Activated T-cell treated with anti-CD3 and anti-CD28 coated beads, Interleukin-2, amount 50 U/mL, for 24 hours (primary cell): Measurements from ENCODE around the gene TCAF1.

Source experiments
- DNase-seq: peaks from one replicate; pipeline ENCODE4 v3.0.0-alpha.2; 2020
- H3K27ac Mint-ChIP-seq: 2 replicates; pipeline ENCODE4 v1.8.0; 2020; ENCODE audit warnings: mild to moderate bottlenecking, mixed read lengths
- H3K27me3 Mint-ChIP-seq: 2 replicates; pipeline ENCODE4 v1.8.0; 2020; ENCODE audit warnings: mixed read lengths
- H3K36me3 Mint-ChIP-seq: 2 replicates; pipeline ENCODE4 v1.8.0; 2020; ENCODE audit warnings: low read depth, mixed read lengths
- H3K4me1 Mint-ChIP-seq: 2 replicates; pipeline ENCODE4 v1.8.0; 2020; ENCODE audit warnings: low read depth, mixed read lengths
- H3K4me3 Mint-ChIP-seq: 2 replicates; pipeline ENCODE4 v1.8.0; 2020; ENCODE audit warnings: mild to moderate bottlenecking, moderate library complexity, mixed read lengths
- H3K9me3 Mint-ChIP-seq: 2 replicates; pipeline ENCODE4 v1.8.0; 2020; ENCODE audit warnings: mixed read lengths

Gene TCAF1

DNA sequence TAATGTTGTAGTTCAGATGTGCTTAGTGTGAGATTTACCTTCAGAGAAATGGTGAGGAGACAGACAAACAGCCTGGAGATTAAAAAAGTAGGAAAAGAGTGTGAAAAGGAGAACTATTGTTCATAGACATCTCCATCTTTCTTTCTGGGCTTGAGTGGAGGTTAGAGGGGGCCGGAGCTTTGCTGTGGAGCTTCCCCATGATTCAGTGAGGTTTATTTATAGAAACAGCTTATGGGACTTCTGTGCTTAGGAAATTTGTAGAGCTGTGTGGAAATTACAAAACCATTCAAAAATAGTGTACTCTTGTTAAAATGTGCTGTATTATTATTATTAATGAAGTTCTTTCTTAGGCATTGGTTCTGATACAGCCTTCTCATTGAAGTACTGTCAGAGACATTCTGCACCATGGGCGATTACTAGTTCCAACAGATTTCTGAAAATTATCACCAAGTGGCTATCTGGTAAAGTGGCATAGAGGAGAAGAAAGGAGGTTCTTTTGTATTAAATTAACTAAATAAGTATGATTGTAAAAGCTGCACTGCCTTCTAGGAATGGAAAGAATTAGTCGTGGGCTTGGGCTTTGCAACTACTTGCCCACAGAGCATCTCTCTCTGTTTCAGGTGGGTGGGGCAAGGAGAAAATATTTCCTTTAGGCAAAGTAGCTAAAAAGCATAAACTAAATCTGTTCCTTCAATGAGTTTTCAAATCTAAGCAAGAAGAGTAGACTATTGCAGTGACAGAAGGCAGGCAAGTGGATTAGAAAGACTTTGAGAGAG, 8.7 kb upstream of the TCAF1 start:
- Mint-ChIP-seq H3K9me3 (no peaks in the 10 kb centered on the region), H3K4me1 (peaks cover 12% of the 10 kb centered on the region), H3K36me3 (no peaks in the 10 kb centered on the region), H3K4me3 (no peak overlapping the region), H3K27me3 (peaks cover 11% of the 10 kb centered on the region), H3K27ac (no peak overlapping the region)
- no peak for DNase-seq

DNA sequence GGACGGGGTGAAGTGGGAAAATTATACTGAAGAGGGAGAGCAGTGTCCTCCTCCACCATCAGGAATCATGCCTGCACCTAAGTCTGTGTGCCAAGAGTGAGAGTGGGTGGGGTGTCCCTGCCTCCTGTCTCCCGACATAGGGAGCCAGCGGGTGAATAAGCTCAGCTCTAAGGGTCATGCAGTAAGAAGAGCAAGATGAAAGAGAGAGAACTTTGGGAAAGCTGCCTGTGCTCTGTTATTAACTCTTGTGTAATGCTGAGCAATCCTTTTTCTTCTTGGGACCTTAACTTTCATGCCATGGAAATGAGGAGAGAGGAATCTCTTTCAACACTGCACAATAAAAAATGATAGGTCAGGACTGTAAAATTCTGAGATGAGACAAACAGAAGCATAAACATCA, 7.9 kb upstream of the TCAF1 start:
- H3K9me3 Mint-ChIP-seq = no peaks in the 10 kb centered on the region
- no peak for DNase-seq
- no peak overlapping the region for H3K4me3 Mint-ChIP-seq
- peaks cover 12% of the 10 kb centered on the region for H3K4me1 Mint-ChIP-seq
- H3K27me3 Mint-ChIP-seq = peaks cover 5% of the 10 kb centered on the region
- H3K36me3 Mint-ChIP-seq = no peaks in the 10 kb centered on the region
- no peak overlapping the region for H3K27ac Mint-ChIP-seq

DNA sequence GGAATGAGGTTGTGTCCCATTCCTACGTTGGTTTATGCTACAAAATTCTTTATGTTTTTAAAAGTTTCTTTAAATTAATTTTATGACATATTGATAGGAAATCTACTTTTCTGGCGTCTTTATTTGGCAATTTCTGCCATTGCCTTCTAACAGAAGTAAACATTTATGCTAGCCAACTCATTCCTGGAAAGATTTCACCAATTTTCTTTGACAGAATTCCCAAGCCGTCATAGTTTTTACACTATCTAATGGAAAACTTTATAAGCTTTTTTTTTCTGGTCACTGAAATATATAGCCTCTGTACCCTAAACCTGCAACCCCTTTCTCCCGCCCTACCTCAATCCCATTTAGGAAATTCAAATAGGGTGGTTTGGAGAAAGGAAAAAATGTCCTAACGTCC, 6.1 kb upstream of the TCAF1 start:
- Mint-ChIP-seq H3K4me1 (peaks cover 11% of the 10 kb centered on the region), H3K9me3 (no peaks in the 10 kb centered on the region), H3K4me3 (no peak overlapping the region), H3K27me3 (peaks cover 5% of the 10 kb centered on the region), H3K27ac (no peak overlapping the region), H3K36me3 (no peaks in the 10 kb centered on the region)
- DNase-seq = no peak

DNA sequence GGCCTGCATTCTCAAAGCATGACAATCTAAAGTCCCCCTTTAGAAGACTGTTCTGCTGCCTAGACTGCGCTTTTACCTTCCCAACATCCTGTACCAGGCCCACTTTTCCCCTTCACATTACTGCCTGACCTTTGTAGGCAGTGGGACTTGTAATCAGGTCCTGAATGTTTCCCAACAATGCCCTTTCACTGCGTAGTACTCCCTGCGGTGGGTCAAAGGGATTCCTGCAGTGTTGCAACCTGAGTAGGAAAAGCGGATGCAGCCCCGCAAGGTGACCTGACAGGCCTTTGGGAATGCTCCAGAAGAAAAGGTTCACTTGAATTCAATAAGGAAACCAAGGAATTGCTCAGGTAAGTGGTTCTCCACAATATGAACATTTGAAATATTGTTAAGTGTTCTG, 4.9 kb upstream of the TCAF1 start:
- Mint-ChIP-seq H3K4me3 (no peak overlapping the region), H3K9me3 (no peaks in the 10 kb centered on the region), H3K27ac (no peak overlapping the region), H3K36me3 (no peaks in the 10 kb centered on the region), H3K4me1 (peaks cover 16% of the 10 kb centered on the region), H3K27me3 (peaks cover 5% of the 10 kb centered on the region)
- DNase-seq = no peak

- H3K27me3 Mint-ChIP-seq = peaks cover 5% of the 10 kb centered on the region
- peaks cover 20% of the 10 kb centered on the region for H3K4me1 Mint-ChIP-seq
- no peaks in the 10 kb centered on the region for H3K9me3 Mint-ChIP-seq
Observed at GRCh38 chr7:143906151-143906550, 4.2 kb upstream of the TCAF1 start.

GRCh38 chr7:143905509-143905908, 3.5 kb upstream of the TCAF1 start:
- Mint-ChIP-seq H3K36me3 (peaks cover 3% of the 10 kb centered on the region), H3K4me3 (no peak overlapping the region), H3K27me3 (peaks cover 5% of the 10 kb centered on the region), H3K27ac (no peak overlapping the region), H3K4me1 (peaks cover 21% of the 10 kb centered on the region), H3K9me3 (no peaks in the 10 kb centered on the region)
- DNase-seq = no peak

More at GRCh38 chr7:143906151-143906550, 4.2 kb upstream of the TCAF1 start:
- DNase-seq = no peak
- Mint-ChIP-seq H3K4me3 (no peak overlapping the region), H3K27ac (no peak overlapping the region), H3K36me3 (peaks cover 3% of the 10 kb centered on the region)

DNA sequence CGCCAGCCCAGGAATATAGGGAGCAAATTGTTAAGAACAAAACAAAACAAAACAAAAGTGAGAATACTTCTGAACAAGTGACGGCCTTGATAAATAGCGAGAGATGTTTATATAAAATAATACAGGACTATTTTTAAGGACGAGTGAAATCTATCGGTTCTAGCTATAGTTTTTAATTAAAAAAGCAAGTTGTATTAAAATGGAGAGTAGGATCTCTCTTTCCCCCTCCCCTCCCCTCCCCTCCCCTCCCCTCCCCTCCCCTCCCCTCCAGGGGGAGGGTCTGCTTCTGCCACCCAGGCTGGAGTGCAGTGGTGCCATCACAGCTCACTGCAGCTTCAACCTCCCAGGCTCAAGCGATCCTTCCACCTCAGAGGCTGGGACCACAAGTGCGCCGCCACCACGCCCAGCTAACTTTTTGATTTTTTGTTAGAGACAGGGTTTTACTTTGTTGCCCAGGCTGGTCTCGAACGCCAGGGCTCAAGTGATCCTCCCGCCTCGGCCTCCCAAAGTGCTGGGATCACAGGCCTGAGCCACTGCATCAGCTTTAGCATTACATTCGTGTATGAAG, 440 bp upstream of the TCAF1 start:
- Mint-ChIP-seq H3K27ac (peak overlapping the region; percentile 95), H3K4me3 (peak overlapping the region; percentile 90), H3K4me1 (peaks cover 33% of the 10 kb centered on the region), H3K36me3 (peaks cover 3% of the 10 kb centered on the region), H3K9me3 (no peaks in the 10 kb centered on the region), H3K27me3 (no peaks in the 10 kb centered on the region)
- peak; percentile 47 for DNase-seq

DNA sequence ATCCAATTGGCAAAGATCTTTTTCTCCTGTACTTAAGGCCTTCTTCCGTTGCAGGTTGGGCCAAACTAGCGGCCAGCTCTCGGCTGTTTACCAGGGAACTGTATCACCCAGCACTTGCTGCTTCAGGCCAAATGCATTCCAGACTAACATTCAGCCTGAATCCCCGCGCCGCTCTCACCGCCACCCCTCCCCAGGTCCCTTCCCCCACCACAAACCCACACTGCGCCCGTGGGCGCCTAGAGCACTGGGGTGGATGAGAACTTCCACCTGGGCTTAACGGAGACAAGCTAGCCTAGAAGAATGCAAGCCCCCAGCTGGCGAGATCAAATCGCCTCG, 676 bp downstream of the TCAF1 start:
- Mint-ChIP-seq H3K27ac (peak overlapping the region; percentile 95), H3K36me3 (peaks cover 3% of the 10 kb centered on the region), H3K27me3 (no peaks in the 10 kb centered on the region), H3K9me3 (no peaks in the 10 kb centered on the region), H3K4me3 (peak overlapping the region; percentile 90), H3K4me1 (peaks cover 30% of the 10 kb centered on the region)
- no peak for DNase-seq

GRCh38 chr7:143900230-143900766, 1.7 kb downstream of the TCAF1 start:
- Mint-ChIP-seq H3K9me3 (no peaks in the 10 kb centered on the region), H3K27ac (no peak overlapping the region), H3K4me1 (peaks cover 32% of the 10 kb centered on the region), H3K36me3 (peaks cover 3% of the 10 kb centered on the region), H3K27me3 (no peaks in the 10 kb centered on the region), H3K4me3 (peak overlapping the region; percentile 90)
- no peak for DNase-seq

GRCh38 chr7:143898810-143899209, 3.2 kb downstream of the TCAF1 start:
- Mint-ChIP-seq H3K27me3 (no peaks in the 10 kb centered on the region), H3K4me3 (no peak overlapping the region), H3K36me3 (peaks cover 3% of the 10 kb centered on the region), H3K27ac (no peak overlapping the region), H3K4me1 (peaks cover 33% of the 10 kb centered on the region), H3K9me3 (no peaks in the 10 kb centered on the region)
- DNase-seq = no peak

DNA sequence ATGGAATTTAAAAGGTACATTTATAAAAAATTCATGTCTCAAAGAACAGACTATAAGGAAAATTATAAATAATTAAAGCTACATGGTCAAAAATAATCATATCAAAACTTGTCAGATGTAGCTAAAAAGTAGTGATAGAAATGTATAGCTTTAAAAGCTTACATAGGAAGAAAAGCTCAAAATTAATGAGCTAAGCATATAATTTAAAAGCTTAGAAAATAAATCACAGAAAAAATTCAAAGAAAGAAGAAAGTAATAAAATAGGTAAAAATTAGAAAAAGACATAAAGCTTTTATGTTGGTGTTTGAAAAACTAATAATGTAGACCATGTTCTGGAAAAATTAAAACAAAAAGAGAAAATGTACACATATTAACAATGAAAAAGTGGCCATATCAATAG, 5.3 kb downstream of the TCAF1 start:
- DNase-seq = no peak
- Mint-ChIP-seq H3K9me3 (no peaks in the 10 kb centered on the region), H3K4me3 (no peak overlapping the region), H3K36me3 (peaks cover 9% of the 10 kb centered on the region), H3K27ac (no peak overlapping the region), H3K27me3 (no peaks in the 10 kb centered on the region), H3K4me1 (peaks cover 32% of the 10 kb centered on the region)

- no peak overlapping the region for H3K4me3 Mint-ChIP-seq
- H3K4me1 Mint-ChIP-seq = peaks cover 7% of the 10 kb centered on the region
- no peaks in the 10 kb centered on the region for H3K9me3 Mint-ChIP-seq
- H3K36me3 Mint-ChIP-seq = peaks cover 29% of the 10 kb centered on the region
- H3K27ac Mint-ChIP-seq = no peak overlapping the region
- H3K27me3 Mint-ChIP-seq = peaks cover 25% of the 10 kb centered on the region
- no peak for DNase-seq
Observed at GRCh38 chr7:143892527-143893300, 9.3 kb downstream of the TCAF1 start.

GRCh38 chr7:143891457-143891856, 10.5 kb downstream of the TCAF1 start:
- Mint-ChIP-seq H3K36me3 (peaks cover 29% of the 10 kb centered on the region), H3K9me3 (no peaks in the 10 kb centered on the region), H3K4me3 (no peak overlapping the region), H3K27ac (no peak overlapping the region), H3K27me3 (peaks cover 34% of the 10 kb centered on the region), H3K4me1 (peaks cover 9% of the 10 kb centered on the region)
- no peak for DNase-seq

DNA sequence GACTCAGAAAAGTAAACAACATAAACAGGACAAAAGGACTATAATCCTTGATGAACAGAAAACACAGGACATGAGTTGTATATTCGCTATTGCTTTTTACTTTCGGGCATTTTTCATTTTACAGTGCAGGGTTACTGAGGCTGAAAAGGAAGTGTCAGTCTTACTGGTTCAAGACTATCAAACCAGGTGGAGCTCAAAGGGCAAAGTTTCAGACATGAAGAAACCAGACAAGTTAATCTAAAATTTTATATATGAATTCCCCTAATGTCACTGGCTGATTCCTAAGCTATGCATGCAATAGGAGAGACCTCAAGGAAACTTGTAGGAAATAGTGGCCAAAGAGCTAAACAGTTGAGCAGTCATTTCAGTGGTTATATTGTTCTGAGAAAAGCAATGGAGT, 11.4 kb downstream of the TCAF1 start:
- H3K27me3 Mint-ChIP-seq = peaks cover 41% of the 10 kb centered on the region
- H3K9me3 Mint-ChIP-seq = no peaks in the 10 kb centered on the region
- H3K27ac Mint-ChIP-seq = no peak overlapping the region
- no peak overlapping the region for H3K4me3 Mint-ChIP-seq
- peaks cover 29% of the 10 kb centered on the region for H3K36me3 Mint-ChIP-seq
- H3K4me1 Mint-ChIP-seq = peaks cover 13% of the 10 kb centered on the region
- DNase-seq = no peak

- Mint-ChIP-seq H3K36me3 (peaks cover 29% of the 10 kb centered on the region), H3K27ac (no peak overlapping the region), H3K27me3 (peaks cover 51% of the 10 kb centered on the region), H3K4me3 (no peak overlapping the region), H3K4me1 (peaks cover 14% of the 10 kb centered on the region), H3K9me3 (no peaks in the 10 kb centered on the region)
- no peak for DNase-seq
Observed at GRCh38 chr7:143889068-143889467, 12.9 kb downstream of the TCAF1 start.
